ENCODE results near the gene SMPD4.
"Not testable (repeated sequence)": the region's sequence is repeated elsewhere in the genome, so short reads cannot be mapped to it uniquely, and the experiment has no call there.

The SMPD4 gene

GRCh38 chr2:130169896-130170295 lies 11.5 kb downstream of the SMPD4 start:
- Mint-ChIP-seq H3K36me3 (peaks cover 2% of the 10 kb centered on the region), H3K27me3 (no peaks in the 10 kb centered on the region), H3K9me3 (ENCODE audit: low read depth) (no peaks in the 10 kb centered on the region), H3K4me1 (ENCODE audit: low read depth) (no peaks in the 10 kb centered on the region), H3K4me3 (no peak overlapping the region), H3K27ac (no peak overlapping the region)

- H3K9me3 Mint-ChIP-seq (ENCODE audit: low read depth); H3K27ac Mint-ChIP-seq; H3K27me3 Mint-ChIP-seq; H3K4me1 Mint-ChIP-seq (ENCODE audit: low read depth); H3K4me3 Mint-ChIP-seq; H3K36me3 Mint-ChIP-seq: not testable (repeated sequence)
Measured at GRCh38 chr2:130169163-130169562, 12.2 kb downstream of the SMPD4 start.

GRCh38 chr2:130166611-130167010 lies 14.8 kb downstream of the SMPD4 start:
- H3K4me3 Mint-ChIP-seq; H3K4me1 Mint-ChIP-seq (ENCODE audit: low read depth): not testable (repeated sequence)

GRCh38 chr2:130165293-130166016 lies 15.9 kb downstream of the SMPD4 start:
- no peaks in the 10 kb centered on the region for H3K27me3 Mint-ChIP-seq
- H3K4me1 Mint-ChIP-seq (ENCODE audit: low read depth) = no peaks in the 10 kb centered on the region
- peaks cover 2% of the 10 kb centered on the region for H3K36me3 Mint-ChIP-seq
- no peaks in the 10 kb centered on the region for H3K9me3 Mint-ChIP-seq (ENCODE audit: low read depth)
- H3K4me3 Mint-ChIP-seq = no peak overlapping the region
- H3K27ac Mint-ChIP-seq = no peak overlapping the region

More at GRCh38 chr2:130166611-130167010, 14.8 kb downstream of the SMPD4 start:
- not testable (repeated sequence) for H3K27me3 Mint-ChIP-seq; H3K36me3 Mint-ChIP-seq; H3K9me3 Mint-ChIP-seq (ENCODE audit: low read depth); H3K27ac Mint-ChIP-seq

- H3K9me3 Mint-ChIP-seq (ENCODE audit: low read depth) = no peaks in the 10 kb centered on the region
- H3K27me3 Mint-ChIP-seq = no peaks in the 10 kb centered on the region
- no peak overlapping the region for H3K4me3 Mint-ChIP-seq
- H3K4me1 Mint-ChIP-seq (ENCODE audit: low read depth) = no peaks in the 10 kb centered on the region
- no peak overlapping the region for H3K27ac Mint-ChIP-seq
- no peaks in the 10 kb centered on the region for H3K36me3 Mint-ChIP-seq
Measured at GRCh38 chr2:130162968-130163367, 18.4 kb downstream of the SMPD4 start.

- H3K36me3 Mint-ChIP-seq; H3K27me3 Mint-ChIP-seq; H3K4me3 Mint-ChIP-seq; H3K4me1 Mint-ChIP-seq (ENCODE audit: low read depth); H3K27ac Mint-ChIP-seq; H3K9me3 Mint-ChIP-seq (ENCODE audit: low read depth): not testable (repeated sequence)
Measured at GRCh38 chr2:130162486-130162885, 18.9 kb downstream of the SMPD4 start.

- not testable (repeated sequence) for H3K27ac Mint-ChIP-seq; H3K27me3 Mint-ChIP-seq; H3K4me3 Mint-ChIP-seq; H3K4me1 Mint-ChIP-seq (ENCODE audit: low read depth); H3K36me3 Mint-ChIP-seq; H3K9me3 Mint-ChIP-seq (ENCODE audit: low read depth)
Measured at GRCh38 chr2:130160838-130161705, 20.3 kb downstream of the SMPD4 start.

GRCh38 chr2:130160131-130160530 lies 21.3 kb downstream of the SMPD4 start:
- no peak overlapping the region for H3K4me3 Mint-ChIP-seq
- no peaks in the 10 kb centered on the region for H3K27me3 Mint-ChIP-seq
- no peak overlapping the region for H3K27ac Mint-ChIP-seq
- no peaks in the 10 kb centered on the region for H3K36me3 Mint-ChIP-seq
- H3K9me3 Mint-ChIP-seq (ENCODE audit: low read depth) = no peaks in the 10 kb centered on the region
- no peaks in the 10 kb centered on the region for H3K4me1 Mint-ChIP-seq (ENCODE audit: low read depth)

- H3K27me3 Mint-ChIP-seq; H3K27ac Mint-ChIP-seq; H3K4me1 Mint-ChIP-seq (ENCODE audit: low read depth); H3K4me3 Mint-ChIP-seq; H3K9me3 Mint-ChIP-seq (ENCODE audit: low read depth); H3K36me3 Mint-ChIP-seq: not testable (repeated sequence)
Measured at GRCh38 chr2:130159376-130159775, 22.0 kb downstream of the SMPD4 start.

- Mint-ChIP-seq H3K36me3 (no peaks in the 10 kb centered on the region), H3K9me3 (ENCODE audit: low read depth) (no peaks in the 10 kb centered on the region), H3K27me3 (no peaks in the 10 kb centered on the region), H3K4me3 (no peak overlapping the region), H3K4me1 (ENCODE audit: low read depth) (no peaks in the 10 kb centered on the region), H3K27ac (no peak overlapping the region)
Measured at GRCh38 chr2:130158631-130159030, 22.8 kb downstream of the SMPD4 start.

GRCh38 chr2:130157825-130158514 lies 23.4 kb downstream of the SMPD4 start:
- not testable (repeated sequence) for H3K27ac Mint-ChIP-seq; H3K9me3 Mint-ChIP-seq (ENCODE audit: low read depth); H3K36me3 Mint-ChIP-seq; H3K4me1 Mint-ChIP-seq (ENCODE audit: low read depth); H3K27me3 Mint-ChIP-seq; H3K4me3 Mint-ChIP-seq

- not testable (repeated sequence) for H3K9me3 Mint-ChIP-seq (ENCODE audit: low read depth); H3K36me3 Mint-ChIP-seq; H3K27ac Mint-ChIP-seq; H3K4me1 Mint-ChIP-seq (ENCODE audit: low read depth); H3K27me3 Mint-ChIP-seq; H3K4me3 Mint-ChIP-seq
Measured at GRCh38 chr2:130157354-130157753, 24.0 kb downstream of the SMPD4 start.

- Mint-ChIP-seq H3K9me3 (ENCODE audit: low read depth) (no peaks in the 10 kb centered on the region), H3K4me1 (ENCODE audit: low read depth) (no peaks in the 10 kb centered on the region), H3K4me3 (no peak overlapping the region), H3K36me3 (no peaks in the 10 kb centered on the region), H3K27me3 (no peaks in the 10 kb centered on the region), H3K27ac (no peak overlapping the region)
Measured at GRCh38 chr2:130156624-130157004, 24.8 kb downstream of the SMPD4 start.

GRCh38 chr2:130155956-130156623 lies 25.3 kb downstream of the SMPD4 start:
- not testable (repeated sequence) for H3K27me3 Mint-ChIP-seq; H3K36me3 Mint-ChIP-seq; H3K4me3 Mint-ChIP-seq; H3K9me3 Mint-ChIP-seq (ENCODE audit: low read depth); H3K4me1 Mint-ChIP-seq (ENCODE audit: low read depth); H3K27ac Mint-ChIP-seq

Measured in activated naive CD8-positive, alpha-beta T cell (primary cell).